Measurements from ENCODE around the gene PGS1. TPM values are rescaled to one million over a fixed set of nuclear protein-coding genes. Genes with fewer than 3 reads are reported as not detected.

The PGS1 gene
- total RNA-seq, 1 donor from 2014 or later = 45.2 TPM

GRCh38 chr17:78338486-78339259 lies 39.8 kb upstream of the PGS1 start:
- Histone ChIP-seq H4K20me1 (ENCODE audit: low read depth) (no peaks in the 10 kb centered on the region), H3K36me3 (no peaks in the 10 kb centered on the region), H3K79me2 (ENCODE audit: low read depth) (no peaks in the 10 kb centered on the region), H3K4me1 (peaks cover 14% of the 10 kb centered on the region), H2AFZ (replicated peaks) (no peak overlapping the region), H3K27ac (no peak overlapping the region), H3K27me3 (peaks cover 41% of the 10 kb centered on the region), H3K9me3 (ENCODE audit: low read depth) (no peaks in the 10 kb centered on the region), H3K4me2 (no peak overlapping the region), H3F3A (ENCODE audit: low read depth) (peaks cover 25% of the 10 kb centered on the region), H3K9ac (no peak overlapping the region), H3K4me3 (no peak overlapping the region)
- TF ChIP-seq CTCF (IDR thresholded peaks at IDR 0.05) (no peak), EZH2 (IDR thresholded peaks at IDR 0.05) (no peak), EZH2phosphoT487 (IDR thresholded peaks at IDR 0.05) (no peak)
- DNase-seq (ENCODE audit: low spot score) = no peak
- H3K9me3 Mint-ChIP-seq = no peaks in the 10 kb centered on the region
- no peak overlapping the region for H3K27ac Mint-ChIP-seq
- H3K27me3 Mint-ChIP-seq (ENCODE audit: insufficient read depth, low read depth) = peaks cover 17% of the 10 kb centered on the region
- no peak overlapping the region for H3K4me3 Mint-ChIP-seq
- H3K36me3 Mint-ChIP-seq = no peaks in the 10 kb centered on the region
- H3K4me1 Mint-ChIP-seq = peaks cover 27% of the 10 kb centered on the region

GRCh38 chr17:78340183-78340955 lies 38.1 kb upstream of the PGS1 start:
- no peaks in the 10 kb centered on the region for H3K36me3 ChIP-seq
- TF ChIP-seq EZH2 (IDR thresholded peaks at IDR 0.05) (no peak), CTCF (IDR thresholded peaks at IDR 0.05) (no peak), EZH2phosphoT487 (IDR thresholded peaks at IDR 0.05) (no peak)
- H3K4me1 Mint-ChIP-seq = peaks cover 28% of the 10 kb centered on the region
- H3K27me3 Mint-ChIP-seq (ENCODE audit: insufficient read depth, low read depth) = peaks cover 11% of the 10 kb centered on the region
- H3F3A ChIP-seq (ENCODE audit: low read depth) = peaks cover 25% of the 10 kb centered on the region
- H3K4me3 Mint-ChIP-seq = peak overlapping the region; percentile 71
- H3K36me3 Mint-ChIP-seq = no peaks in the 10 kb centered on the region
- H3K9me3 ChIP-seq (ENCODE audit: low read depth) = no peaks in the 10 kb centered on the region
- H3K27me3 ChIP-seq = peaks cover 55% of the 10 kb centered on the region
- no peaks in the 10 kb centered on the region for H3K9me3 Mint-ChIP-seq
- DNase-seq (ENCODE audit: low spot score) = no peak
- H4K20me1 ChIP-seq (ENCODE audit: low read depth) = no peaks in the 10 kb centered on the region
- no peak overlapping the region for H3K27ac ChIP-seq
- peak overlapping the region; percentile 87 for H3K27ac Mint-ChIP-seq
- H3K79me2 ChIP-seq (ENCODE audit: low read depth) = no peaks in the 10 kb centered on the region
- no peak overlapping the region for H3K4me3 ChIP-seq
- peaks cover 14% of the 10 kb centered on the region for H3K4me1 ChIP-seq
- H2AFZ ChIP-seq (replicated peaks) = no peak overlapping the region
- H3K9ac ChIP-seq = no peak overlapping the region
- no peak overlapping the region for H3K4me2 ChIP-seq

GRCh38 chr17:78341559-78342448 lies 36.6 kb upstream of the PGS1 start:
- Histone ChIP-seq H4K20me1 (ENCODE audit: low read depth) (no peaks in the 10 kb centered on the region), H3K4me2 (peak overlapping the region; percentile 86), H3F3A (ENCODE audit: low read depth) (peaks cover 25% of the 10 kb centered on the region), H2AFZ (replicated peaks) (peak overlapping the region; percentile 73), H3K9ac (no peak overlapping the region), H3K4me1 (peaks cover 14% of the 10 kb centered on the region), H3K27ac (no peak overlapping the region), H3K4me3 (peak overlapping the region; percentile 46), H3K9me3 (ENCODE audit: low read depth) (no peaks in the 10 kb centered on the region), H3K27me3 (peaks cover 68% of the 10 kb centered on the region), H3K79me2 (ENCODE audit: low read depth) (no peaks in the 10 kb centered on the region), H3K36me3 (no peaks in the 10 kb centered on the region)
- H3K4me3 Mint-ChIP-seq = no peak overlapping the region
- peaks cover 28% of the 10 kb centered on the region for H3K4me1 Mint-ChIP-seq
- peak; percentile 90 for DNase-seq (ENCODE audit: low spot score)
- H3K9me3 Mint-ChIP-seq = no peaks in the 10 kb centered on the region
- TF ChIP-seq CTCF (IDR thresholded peaks at IDR 0.05) (no peak), EZH2 (IDR thresholded peaks at IDR 0.05) (peak; percentile 59)
- H3K27me3 Mint-ChIP-seq (ENCODE audit: insufficient read depth, low read depth) = peaks cover 11% of the 10 kb centered on the region
- H3K27ac Mint-ChIP-seq = no peak overlapping the region
- no peaks in the 10 kb centered on the region for H3K36me3 Mint-ChIP-seq
